GM18861 (cell line): ENCODE data around the gene ALDH1B1.
"Not testable (repeated sequence)": the region's sequence is repeated elsewhere in the genome, so short reads cannot be mapped to it uniquely, and the experiment has no call there.

Experiments used
- ATAC-seq: cut with Tn5 transposase; IDR thresholded peaks from one replicate; pipeline ENCODE4 v1.9.1; 2021; ENCODE audit not compliant: unreplicated experiment

Gene ALDH1B1

DNA sequence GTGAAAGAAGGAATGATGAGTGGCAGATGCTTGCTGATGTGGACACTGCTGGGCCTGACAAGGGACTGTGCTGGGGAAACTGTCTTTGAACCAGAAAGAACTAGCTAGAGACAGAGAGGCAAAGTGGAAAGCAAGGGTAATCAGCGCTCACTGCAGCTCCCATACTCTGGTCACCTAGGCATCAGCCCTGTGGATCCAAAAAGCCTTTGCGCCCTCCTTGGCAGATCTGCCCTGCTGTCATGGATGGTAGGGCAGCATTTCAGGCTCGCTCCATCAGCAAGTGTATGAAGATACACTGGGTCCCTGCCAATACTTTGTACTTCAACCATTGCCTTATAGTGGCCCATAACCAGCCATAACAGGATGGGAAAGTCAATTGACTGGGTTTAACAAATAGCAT, 6.6 kb upstream of the ALDH1B1 start:
- no peak for ATAC-seq

DNA sequence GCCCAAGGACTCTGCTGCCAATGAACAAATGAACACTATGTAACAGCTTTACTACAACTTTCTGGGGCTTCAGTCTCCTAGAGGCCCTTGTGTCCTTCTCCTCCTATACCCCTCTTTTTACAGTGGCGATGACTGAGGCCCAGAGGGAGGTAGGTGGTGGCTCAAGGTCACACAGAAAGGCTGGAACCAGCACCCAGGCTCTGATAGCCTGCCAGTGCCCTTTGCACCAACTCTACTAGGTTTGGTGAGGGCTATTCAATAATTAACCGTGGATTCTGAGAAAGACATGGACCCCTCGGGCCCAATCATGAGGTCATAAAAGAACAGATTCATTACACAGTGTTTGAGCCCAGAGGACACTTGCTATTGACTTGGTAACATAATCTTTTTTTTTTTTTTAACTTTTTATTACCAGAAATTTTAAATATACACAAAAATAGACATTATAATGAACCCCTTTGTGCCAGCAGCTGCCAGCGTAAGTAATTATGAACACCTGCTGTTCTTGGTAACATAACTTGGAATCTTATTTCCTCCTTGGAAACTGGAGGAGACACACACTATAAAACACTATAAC, 6.1 kb upstream of the ALDH1B1 start:
- no peak for ATAC-seq

GRCh38 chr9:38387066-38387465, 5.4 kb upstream of the ALDH1B1 start:
- ATAC-seq, result no peak

GRCh38 chr9:38387751-38388150, 4.8 kb upstream of the ALDH1B1 start:
- ATAC-seq, result no peak

GRCh38 chr9:38388283-38389223, 3.9 kb upstream of the ALDH1B1 start:
- no peak for ATAC-seq

- no peak for ATAC-seq
Observed at GRCh38 chr9:38389313-38389712, 3.2 kb upstream of the ALDH1B1 start.

DNA sequence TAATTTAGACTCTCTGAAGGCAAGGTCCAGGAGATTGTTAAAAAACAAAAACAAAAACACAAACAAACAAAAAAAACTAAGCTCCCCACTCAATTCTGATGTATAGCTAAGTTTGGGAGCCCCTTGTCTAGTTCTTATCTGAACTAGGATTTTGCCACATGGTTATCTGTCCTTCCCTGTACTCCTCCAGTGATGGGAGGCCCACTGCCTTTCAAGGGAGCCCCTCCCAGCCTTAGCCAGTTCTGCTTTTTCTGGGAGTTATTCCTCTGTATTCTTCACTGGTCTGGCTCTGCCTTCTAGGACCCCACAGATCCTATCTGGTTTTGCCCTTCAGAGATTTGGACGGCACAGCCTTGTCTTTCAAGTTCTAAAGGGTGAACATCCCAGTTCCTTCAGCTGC, 2.1 kb upstream of the ALDH1B1 start:
- ATAC-seq, result no peak

- ATAC-seq, result no peak
Observed at GRCh38 chr9:38390851-38391250, 1.7 kb upstream of the ALDH1B1 start.

DNA sequence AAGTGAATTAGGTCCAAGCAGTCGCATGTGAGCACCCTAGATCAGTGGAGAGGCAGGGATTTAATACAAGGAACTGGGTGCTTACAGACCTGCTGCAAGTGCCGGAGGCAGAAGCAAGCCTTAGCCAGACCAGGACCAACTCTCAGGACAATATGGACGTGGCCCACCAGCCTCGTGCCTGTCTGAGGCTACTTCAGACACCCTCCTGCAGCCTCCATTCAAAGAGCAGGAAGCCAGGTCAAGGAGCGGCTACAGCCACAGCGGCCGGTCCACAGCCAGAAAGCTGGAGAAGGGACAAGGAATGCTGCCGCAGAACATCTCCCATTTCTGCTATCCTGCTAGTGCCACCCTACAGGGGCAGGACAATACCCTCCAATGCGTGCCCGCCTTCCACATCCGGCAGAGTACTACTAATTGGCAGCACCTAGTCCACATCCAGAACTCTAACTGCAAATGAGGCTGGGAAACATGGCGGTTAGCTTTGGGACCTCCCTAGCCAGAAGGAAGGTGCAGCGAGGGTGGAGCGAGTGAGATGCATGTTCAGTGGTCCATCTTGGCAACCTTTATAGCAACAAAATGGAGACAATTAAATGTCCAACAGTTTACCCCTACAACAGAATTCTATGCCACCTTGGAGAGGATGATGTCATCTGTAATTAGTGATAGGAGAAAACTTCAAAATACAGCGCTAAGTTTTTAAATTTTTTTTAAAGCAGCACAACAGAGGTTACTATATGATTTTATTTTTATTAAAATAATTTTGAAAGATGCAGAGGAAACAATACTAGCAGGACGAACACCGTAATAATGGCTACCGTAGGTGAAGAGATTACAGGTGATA, 1.0 kb upstream of the ALDH1B1 start:
- ATAC-seq, result no peak

DNA sequence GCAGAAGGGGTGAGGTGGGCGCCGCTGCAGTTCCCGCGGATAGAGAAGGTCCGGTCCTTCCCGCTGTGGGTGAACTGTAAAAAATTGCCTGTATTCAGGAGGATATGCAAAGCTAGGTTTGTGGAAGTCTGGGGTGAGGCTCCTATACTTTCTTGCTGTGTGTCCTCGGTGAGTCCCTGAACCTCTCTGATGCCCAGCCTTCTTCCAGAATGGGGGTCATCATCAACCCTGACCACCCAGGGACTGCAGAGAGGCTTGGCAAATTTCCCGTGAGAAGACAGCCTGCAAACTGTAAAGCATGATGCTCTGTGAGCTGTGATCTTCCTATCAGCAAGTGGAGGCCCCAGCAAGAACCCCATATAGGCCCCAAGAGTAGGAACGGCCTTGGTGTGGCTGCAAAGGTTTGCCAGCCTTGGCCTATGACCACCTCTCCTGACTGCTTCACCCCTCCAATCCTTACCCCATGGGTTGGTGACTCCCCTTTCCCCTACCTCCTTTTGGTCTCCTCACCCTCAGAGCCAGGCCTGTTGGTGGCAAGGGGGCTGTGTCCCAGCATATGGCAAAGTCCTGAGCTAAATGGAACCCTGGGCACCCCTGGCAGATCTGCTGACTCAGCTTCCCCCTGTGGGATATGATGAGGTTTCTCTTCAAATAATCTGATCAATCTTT, 760 bp downstream of the ALDH1B1 start:
- no peak for ATAC-seq

DNA sequence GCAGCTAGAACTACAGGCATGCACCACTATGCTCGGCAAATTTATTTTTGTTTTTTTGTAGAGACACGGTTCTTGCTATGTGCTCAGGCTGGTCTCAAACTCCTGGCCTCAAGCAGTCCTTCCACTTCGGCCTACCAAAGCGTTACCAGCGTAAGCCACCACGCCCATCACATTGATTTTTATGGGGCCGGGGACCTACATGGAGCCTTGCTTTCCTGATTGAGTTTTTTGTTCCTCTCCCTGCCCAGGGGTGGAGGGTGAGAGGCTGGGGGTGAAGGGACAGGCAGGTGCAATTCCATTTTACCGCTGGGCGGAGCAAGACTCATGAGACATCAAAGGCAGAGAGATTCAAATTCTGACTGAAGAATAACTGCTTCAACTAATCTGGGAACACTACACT, 1.9 kb downstream of the ALDH1B1 start:
- no peak for ATAC-seq

GRCh38 chr9:38395653-38396370, 3.3 kb downstream of the ALDH1B1 start:
- ATAC-seq, result no peak

DNA sequence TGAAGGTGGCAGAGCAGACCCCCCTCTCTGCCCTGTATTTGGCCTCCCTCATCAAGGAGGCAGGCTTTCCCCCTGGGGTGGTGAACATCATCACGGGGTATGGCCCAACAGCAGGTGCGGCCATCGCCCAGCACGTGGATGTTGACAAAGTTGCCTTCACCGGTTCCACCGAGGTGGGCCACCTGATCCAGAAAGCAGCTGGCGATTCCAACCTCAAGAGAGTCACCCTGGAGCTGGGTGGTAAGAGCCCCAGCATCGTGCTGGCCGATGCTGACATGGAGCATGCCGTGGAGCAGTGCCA, 3.8 kb downstream of the ALDH1B1 start:
- no peak for ATAC-seq

DNA sequence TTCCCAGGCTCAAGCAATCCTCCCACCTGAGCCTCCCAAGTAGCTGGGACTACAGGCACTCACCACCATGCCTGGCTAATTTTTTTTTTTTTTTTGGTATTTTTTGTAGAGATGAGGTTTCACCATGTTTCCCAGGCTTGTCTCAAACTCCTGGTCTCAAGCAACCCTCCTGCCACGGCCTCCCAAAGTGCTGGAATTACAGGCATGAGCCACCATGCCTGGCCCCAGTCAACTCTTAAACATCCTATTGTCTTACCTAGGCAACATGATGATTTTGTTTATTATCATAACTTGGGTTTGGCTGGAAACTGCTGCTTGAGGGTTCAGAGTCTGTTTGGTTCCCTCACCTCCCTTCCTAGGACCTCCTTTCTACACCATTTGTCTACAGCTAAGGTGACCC, 6.7 kb downstream of the ALDH1B1 start:
- not testable (repeated sequence) for ATAC-seq

DNA sequence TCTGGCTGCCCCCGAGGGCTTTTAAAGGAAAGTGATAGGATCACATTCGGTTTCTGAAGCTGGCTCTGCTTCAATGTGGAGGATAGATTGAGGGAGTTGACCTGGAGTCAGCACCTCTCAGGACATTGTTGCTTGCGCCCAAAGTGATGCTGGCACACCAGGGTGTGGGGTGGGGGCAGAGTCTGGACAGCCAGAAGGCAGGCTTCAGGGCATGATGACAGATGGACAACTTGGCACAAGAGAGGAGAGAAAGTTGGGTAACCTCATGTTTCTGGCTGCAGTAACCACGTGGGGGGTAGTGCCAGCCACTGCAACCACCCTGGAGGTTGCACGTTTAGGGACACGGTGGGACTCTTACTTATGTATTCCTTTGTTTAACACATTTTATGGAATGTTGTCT, 9.5 kb downstream of the ALDH1B1 start:
- no peak for ATAC-seq

DNA sequence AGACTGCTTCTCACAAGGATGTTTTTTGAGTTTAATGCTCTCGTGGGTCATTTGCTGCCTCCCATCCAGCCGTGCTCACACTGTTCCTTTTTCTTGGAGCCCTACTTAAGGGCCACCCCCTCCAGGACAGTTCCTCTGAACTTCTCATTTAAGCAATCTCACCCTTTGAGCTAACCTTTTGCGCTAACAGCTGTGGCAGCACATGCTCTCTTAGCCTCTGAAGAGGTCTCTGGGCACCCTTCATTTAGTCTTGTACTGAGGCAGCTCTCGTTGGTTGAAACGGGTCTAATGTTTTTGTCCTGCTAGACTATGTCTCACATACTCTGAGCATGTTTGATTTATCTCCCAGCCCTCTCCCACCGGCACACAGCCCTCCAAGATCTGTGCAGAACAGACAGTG, 11.8 kb downstream of the ALDH1B1 start:
- no peak for ATAC-seq

- ATAC-seq, result no peak
Observed at GRCh38 chr9:38405785-38406184, 13.3 kb downstream of the ALDH1B1 start.

GRCh38 chr9:38406476-38407186, 14.1 kb downstream of the ALDH1B1 start:
- ATAC-seq, result no peak

GRCh38 chr9:38408719-38409118, 16.2 kb downstream of the ALDH1B1 start:
- peak; percentile 69 for ATAC-seq

DNA sequence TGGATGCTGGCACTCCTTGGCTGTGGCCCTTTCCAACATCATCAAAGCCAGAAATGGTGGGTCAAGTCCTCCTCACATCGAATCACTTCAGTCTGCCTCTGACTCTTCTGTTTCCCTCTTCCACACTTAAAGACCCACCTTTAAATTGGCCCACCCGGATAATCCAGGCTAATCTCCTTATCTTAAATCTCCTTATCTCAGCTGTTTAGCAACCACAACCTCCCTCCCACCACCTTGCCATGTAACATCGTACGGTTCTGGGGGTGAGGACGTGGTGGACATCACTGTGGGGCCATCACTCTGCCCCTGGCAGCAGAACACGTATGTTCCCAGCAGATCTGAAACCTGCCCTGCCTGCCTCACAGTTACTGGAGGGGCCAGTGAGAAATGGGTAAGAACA, 20.2 kb downstream of the ALDH1B1 start:
- ATAC-seq, result no peak
